ENCODE data around the gene ITGAD. TPM values are rescaled to one million over a fixed set of nuclear protein-coding genes. Genes with fewer than 3 reads are reported as not detected.

Gene ITGAD
- total and polyA plus RNA-seq, 10 donors, result 1.2 to 25.8 (median 17.2) TPM

GRCh38 chr16:31402687-31403086, 9.6 kb downstream of the ITGAD start:
- 67 to 93% (median 79%) methylated on average over 1 of the region's 1 CpG for WGBS, 5 donors
- H3K27me3 ChIP-seq (replicated peaks in 1 of 7), result peaks cover 0 to 2% (median 0%) of the 10 kb centered on the region in 7 donors
- intact Hi-C loops (cut with DNase I; ENCODE audit: low total_unique reads), result no loop called here
- H3K9me3 ChIP-seq, result peaks cover 0 to 9% (median 0%) of the 10 kb centered on the region in 8 donors
- no peak for DNase-seq
- H3K36me3 ChIP-seq, result no peaks in the 10 kb centered on the region
- no peak overlapping the region for H3K27ac ChIP-seq
- H3K4me1 ChIP-seq, result peaks cover 0 to 33% (median 10%) of the 10 kb centered on the region in 6 donors
- no peak for TF ChIP-seq CTCF (IDR thresholded peaks at IDR 0.05 in 8 of 11, conservative IDR thresholded peaks at IDR 0.05 in 3 of 11)
- no peak for TF ChIP-seq POLR2A (IDR thresholded peaks at IDR 0.05)
- TF ChIP-seq POLR2AphosphoS5 (IDR thresholded peaks at IDR 0.05), result no peak
- H3K4me3 ChIP-seq, result no peak overlapping the region

- H3K36me3 ChIP-seq, result no peaks in the 10 kb centered on the region
- 84 to 85% (median 85%) methylated on average over 12 to 21 of the region's 21 CpGs for WGBS, 5 donors
- H3K27me3 ChIP-seq (replicated peaks in 1 of 7), result peaks cover 0 to 8% (median 0%) of the 10 kb centered on the region in 7 donors
- peak; percentile 65 for DNase-seq
- no peak overlapping the region for H3K27ac ChIP-seq
- intact Hi-C loops (cut with DNase I; ENCODE audit: low total_unique reads), result no loop called here
- TF ChIP-seq POLR2A (IDR thresholded peaks at IDR 0.05) (no peak), CTCF (IDR thresholded peaks at IDR 0.05 in 8 of 11, conservative IDR thresholded peaks at IDR 0.05 in 3 of 11) (no peak), POLR2AphosphoS5 (IDR thresholded peaks at IDR 0.05) (no peak)
- peaks cover 0 to 31% (median 10%) of the 10 kb centered on the region in 6 donors for H3K4me1 ChIP-seq
- H3K9me3 ChIP-seq, result peaks cover 0 to 9% (median 0%) of the 10 kb centered on the region in 8 donors
- peak overlapping the region in 2 of 8 donors; percentile 11 to 37 for H3K4me3 ChIP-seq
Measured at GRCh38 chr16:31403590-31404352, 10.6 kb downstream of the ITGAD start.

GRCh38 chr16:31404353-31405064, 11.4 kb downstream of the ITGAD start:
- H3K36me3 ChIP-seq, result no peaks in the 10 kb centered on the region
- peaks cover 0 to 5% (median 0%) of the 10 kb centered on the region in 8 donors for H3K9me3 ChIP-seq
- intact Hi-C loops (cut with DNase I; ENCODE audit: low total_unique reads), result no loop called here
- H3K27ac ChIP-seq, result no peak overlapping the region
- 47 to 64% (median 53%) methylated on average over 7 to 9 of the region's 9 CpGs for WGBS, 5 donors
- DNase-seq, result no peak
- H3K27me3 ChIP-seq (replicated peaks in 1 of 7), result peaks cover 0 to 9% (median 0%) of the 10 kb centered on the region in 7 donors
- TF ChIP-seq POLR2A (IDR thresholded peaks at IDR 0.05) (no peak), POLR2AphosphoS5 (IDR thresholded peaks at IDR 0.05) (no peak), CTCF (IDR thresholded peaks at IDR 0.05 in 8 of 11, conservative IDR thresholded peaks at IDR 0.05 in 3 of 11) (no peak)
- peak overlapping the region in 2 of 8 donors; percentile 11 to 37 for H3K4me3 ChIP-seq
- H3K4me1 ChIP-seq, result peaks cover 0 to 23% (median 10%) of the 10 kb centered on the region in 6 donors

- Histone ChIP-seq H3K27me3 (replicated peaks in 1 of 7) (peaks cover 0 to 13% (median 0%) of the 10 kb centered on the region in 7 donors), H3K4me1 (no peaks in the 10 kb centered on the region), H3K36me3 (no peaks in the 10 kb centered on the region), H3K4me3 (no peak overlapping the region), H3K27ac (no peak overlapping the region), H3K9me3 (no peaks in the 10 kb centered on the region)
- 80 to 91% (median 85%) methylated on average over 8 of the region's 8 CpGs for WGBS, 5 donors
- DNase-seq, result no peak
- intact Hi-C loops (cut with DNase I; ENCODE audit: low total_unique reads), result no loop called here
- TF ChIP-seq CTCF (IDR thresholded peaks at IDR 0.05 in 8 of 11, conservative IDR thresholded peaks at IDR 0.05 in 3 of 11) (no peak), POLR2A (IDR thresholded peaks at IDR 0.05) (no peak), POLR2AphosphoS5 (IDR thresholded peaks at IDR 0.05) (no peak)
Measured at GRCh38 chr16:31407406-31407805, 14.3 kb downstream of the ITGAD start.
